B cell (primary cell): ENCODE measurements around the gene BLVRB. TPM values are rescaled to one million over a fixed set of nuclear protein-coding genes. Genes with fewer than 3 reads are reported as not detected.

Source experiments
- ATAC-seq: fragments of 200-7000 bp; cut with Tn5 transposase; one replicate; pipeline ENCODE4 v1.10.0; 2021; ENCODE audit warnings: low read depth, mild to moderate bottlenecking, moderate number of reproducible peaks, moderate library complexity
- CTCF ChIA-PET: fragments of 350-600 bp; sonication (Branson Sonifier 250); formaldehyde crosslinking; loops from one replicate; lab custom pipeline; 2021; ENCODE audit warnings: antibody characterized with exemption, inconsistent platforms; lab: Charles Lee
- POLR2A ChIA-PET: fragments of 350-600 bp; sonication (Branson Sonifier 250); formaldehyde crosslinking; loops from one replicate; lab custom pipeline; 2021; ENCODE audit warnings: antibody characterized with exemption; lab: Charles Lee
- DNase-seq: peaks from one replicate; pipeline ENCODE4 v3.0.0; 2013
- H2AFZ ChIP-seq: 2 replicates; pipeline ENCODE4 v1.6.1; 2012; ENCODE audit warnings: mild to moderate bottlenecking, low read depth, low read length; ENCODE audit not compliant: insufficient read depth, poor library complexity, severe bottlenecking
- H3K27ac ChIP-seq, 2 donors: 1 replicate in 1 of 2; 2 replicates in 1 of 2; pipeline ENCODE4 v1.5.1; 2012 to 2013; ENCODE audit warnings: low read length in 2 of 2, mild to moderate bottlenecking in 2 of 2, moderate library complexity in 1 of 2
- H3K27me3 ChIP-seq, 4 experiments: fragments of 200-600 bp in 1 of 4; sonication (generic) in 1 of 4; replicated peaks in 1 of 4; 1 replicate in 2 of 4; 2 replicates in 2 of 4; pipeline versions ENCODE4 v1.6.1 to v1.7.0; 2013 to 2016; ENCODE audit warnings: low read length in 3 of 4, mild to moderate bottlenecking in 2 of 4, mixed read lengths in 1 of 4, moderate library complexity in 1 of 4; ENCODE audit not compliant: insufficient read depth in 4 of 4, control insufficient read depth in 3 of 4; ENCODE audit errors: control extremely low read depth in 1 of 4
- H3K36me3 ChIP-seq, 2 experiments: replicated peaks in 1 of 2; 1 replicate in 1 of 2; 2 replicates in 1 of 2; pipeline versions ENCODE4 v1.6.1 to v1.7.1; 2013; ENCODE audit warnings: low read length in 1 of 2; ENCODE audit not compliant: insufficient read depth in 2 of 2, control insufficient read depth in 1 of 2; ENCODE audit errors: control extremely low read depth in 1 of 2, extremely low read depth in 1 of 2
- H3K4me1 ChIP-seq, 2 donors: fragments of 200-600 bp in 1 of 2; sonication (generic) in 1 of 2; 1 replicate in 1 of 2; 2 replicates in 1 of 2; pipeline versions ENCODE4 v1.5.1 to v1.6.1; 2013 to 2017; ENCODE audit warnings: low read length in 2 of 2; ENCODE audit not compliant: control insufficient read depth in 2 of 2, insufficient read depth in 2 of 2
- H3K4me2 ChIP-seq: replicated peaks from 2 replicates; pipeline ENCODE3; 2012; ENCODE audit warnings: mild to moderate bottlenecking, low read depth, low read length; ENCODE audit not compliant: poor library complexity, severe bottlenecking
- H3K4me3 ChIP-seq, 5 experiments: fragments of 200-600 bp in 1 of 5; sonication (generic) in 1 of 5; 1 replicate in 3 of 5; 2 replicates in 2 of 5; pipeline versions ENCODE4 v1.5.1 to v1.7.0; 2011 to 2016; ENCODE audit warnings: low read length in 4 of 5, mild to moderate bottlenecking in 4 of 5, low read depth in 2 of 5, control low read depth in 1 of 5, moderate library complexity in 1 of 5; ENCODE audit not compliant: insufficient read depth in 1 of 5; ENCODE audit errors: control extremely low read depth in 1 of 5, extremely low read depth in 1 of 5
- H3K79me2 ChIP-seq: fragments of 200-600 bp; sonication (generic); one replicate; pipeline ENCODE4 v1.6.0; 2016; ENCODE audit warnings: low read length; ENCODE audit not compliant: control insufficient read depth, insufficient read depth
- H3K9ac ChIP-seq: fragments of 200-600 bp; sonication (generic); 2 replicates; pipeline ENCODE4 v1.6.1; 2017; ENCODE audit warnings: mild to moderate bottlenecking, low read length, moderate library complexity
- H3K9me3 ChIP-seq, 3 donors: one replicate each; pipeline versions ENCODE4 v1.6.1 to v1.7.1; 2013; ENCODE audit warnings: low read length in 2 of 3; ENCODE audit not compliant: control insufficient read depth in 2 of 3, insufficient read depth in 1 of 3; ENCODE audit errors: control extremely low read depth in 1 of 3
- H4K20me1 ChIP-seq: 2 replicates; pipeline ENCODE4 v1.6.0; 2012; ENCODE audit warnings: mild to moderate bottlenecking, low read length; ENCODE audit not compliant: insufficient read depth, control insufficient read depth, poor library complexity, severe bottlenecking
- H3K27ac Mint-ChIP-seq: one replicate; pipeline ENCODE4 v1.8.0; 2021; ENCODE audit warnings: mixed read lengths
- H3K27me3 Mint-ChIP-seq: one replicate; pipeline ENCODE4 v1.8.0; 2021; ENCODE audit warnings: mixed read lengths
- H3K4me1 Mint-ChIP-seq: one replicate; pipeline ENCODE4 v1.8.0; 2021; ENCODE audit warnings: mixed read lengths
- H3K4me3 Mint-ChIP-seq: one replicate; pipeline ENCODE4 v1.8.0; 2021; ENCODE audit warnings: mixed read lengths
- H3K9me3 Mint-ChIP-seq: one replicate; pipeline ENCODE4 v1.8.0; 2022; ENCODE audit warnings: mixed read lengths; ENCODE audit not compliant: insufficient read depth
- EZH2 ChIP-seq: IDR thresholded peaks from 2 replicates; pipeline ENCODE4 v1.6.1; 2012; ENCODE audit warnings: borderline replicate concordance, low read depth, mild to moderate bottlenecking, moderate library complexity, low read length; ENCODE audit not compliant: insufficient read depth, poor library complexity, severe bottlenecking
- WGBS: methylation state at CpG from one replicate; pipeline ENCODE4 v1.1.5; 2013; ENCODE audit warnings: missing lambda C conversion rate; ENCODE audit not compliant: insufficient coverage; 5-methylcytosine and 5-hydroxymethylcytosine counted together
- intact Hi-C: fragments of 100-400 bp; cut with micrococcal nuclease; formaldehyde crosslinking; loops from one replicate; pipeline ENCODE4 v1.10.0; 2022
- polyA plus RNA-seq: library from polyadenylated mRNA; depleted of rRNA; stranded (reverse); fragments of >200 nt; gene quantifications from 2 replicates; pipeline ENCODE4 v1.2.3, GENCODE V29; 2012
- total RNA-seq, 2 donors: library from RNA; stranded (reverse); fragments of 120-200 nt in 1 of 2; gene quantifications; 1 replicate in 1 of 2; 2 replicates in 1 of 2; pipeline versions ENCODE4 v1.2.3 to v1.2.4, GENCODE V29; 2013 to 2022
- TF ChIP-seq, protein P1 (sequence below): fragments of 200-600 bp; IDR thresholded peaks from one replicate; pipeline ENCODE4 v1.8.0; 2022; ENCODE audit warnings: antibody characterized with exemption, mild to moderate bottlenecking

The BLVRB gene
- total and polyA plus RNA-seq, 2 donors (not counting 1 experiment from before 2014, with no cell fraction given), result 14.2 to 23.2 TPM

DNA sequence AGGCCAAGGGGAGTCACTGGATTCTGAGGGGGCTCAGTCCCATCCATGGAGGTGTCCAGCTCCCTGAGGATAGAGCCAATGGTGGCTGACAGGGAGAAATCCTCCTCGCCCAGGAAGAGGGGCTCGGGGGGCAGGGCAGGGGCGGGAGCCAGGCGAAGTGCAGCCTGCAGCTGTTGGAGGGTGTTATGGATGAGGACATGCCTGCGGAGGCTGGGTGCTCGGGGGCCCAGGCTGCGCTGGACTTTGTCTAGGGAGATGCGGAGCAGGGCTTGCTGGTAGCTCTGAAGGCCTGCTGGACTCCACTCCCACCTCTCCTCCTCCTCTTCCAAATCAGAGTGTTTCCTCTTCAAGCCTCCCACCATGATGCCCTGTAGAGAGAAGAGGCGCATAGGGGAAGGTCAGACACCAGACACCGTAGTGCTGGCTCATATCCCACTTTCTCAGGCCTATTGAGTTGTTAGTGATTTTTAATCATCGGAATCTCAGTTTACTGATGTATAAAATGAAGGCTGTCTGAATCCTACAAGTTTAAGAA lies 23.8 kb downstream of the BLVRB start:
- POLR2A ChIA-PET, result interaction anchor here (3.2 kb wide), 1 partner anchor 16 kb away, joined by 63 read pairs; the partner anchor contains the start of gene SERTAD1
- intact Hi-C loops, result loop anchor here (1.0 to 5.0 kb wide), 4 partner anchors 129 to 821 kb away; partner anchors contain the start of genes HNRNPUL1, MIA, RAB4B and SHKBP1
- Mint-ChIP-seq H3K27me3 (no peaks in the 10 kb centered on the region), H3K4me3 (peak overlapping the region; percentile 97), H3K9me3 (no peaks in the 10 kb centered on the region), H3K27ac (peak overlapping the region; percentile 95), H3K4me1 (peaks cover 28% of the 10 kb centered on the region)
- peak overlapping the region in 1 of 2 donors; percentile 67 for H3K27ac ChIP-seq
- no peak overlapping the region for H2AFZ ChIP-seq
- DNase-seq (no peak), ATAC-seq (no peak)
- H3K4me1 ChIP-seq, result peaks cover 12% of the 10 kb centered on the region in 2 donors
- H3K9me3 ChIP-seq, result no peaks in the 10 kb centered on the region
- H3K4me2 ChIP-seq, result peak overlapping the region; percentile 95
- H3K9ac ChIP-seq, result no peak overlapping the region
- 99% methylated on average over 6 of the region's 11 CpGs for WGBS
- peaks cover 46% of the 10 kb centered on the region for H3K79me2 ChIP-seq
- H3K4me3 ChIP-seq, result no peak overlapping the region
- peaks cover 2 to 16% of the 10 kb centered on the region in 2 experiments for H3K36me3 ChIP-seq
- H3K27me3 ChIP-seq, result no peaks in the 10 kb centered on the region
- TF ChIP-seq, protein P1, sequence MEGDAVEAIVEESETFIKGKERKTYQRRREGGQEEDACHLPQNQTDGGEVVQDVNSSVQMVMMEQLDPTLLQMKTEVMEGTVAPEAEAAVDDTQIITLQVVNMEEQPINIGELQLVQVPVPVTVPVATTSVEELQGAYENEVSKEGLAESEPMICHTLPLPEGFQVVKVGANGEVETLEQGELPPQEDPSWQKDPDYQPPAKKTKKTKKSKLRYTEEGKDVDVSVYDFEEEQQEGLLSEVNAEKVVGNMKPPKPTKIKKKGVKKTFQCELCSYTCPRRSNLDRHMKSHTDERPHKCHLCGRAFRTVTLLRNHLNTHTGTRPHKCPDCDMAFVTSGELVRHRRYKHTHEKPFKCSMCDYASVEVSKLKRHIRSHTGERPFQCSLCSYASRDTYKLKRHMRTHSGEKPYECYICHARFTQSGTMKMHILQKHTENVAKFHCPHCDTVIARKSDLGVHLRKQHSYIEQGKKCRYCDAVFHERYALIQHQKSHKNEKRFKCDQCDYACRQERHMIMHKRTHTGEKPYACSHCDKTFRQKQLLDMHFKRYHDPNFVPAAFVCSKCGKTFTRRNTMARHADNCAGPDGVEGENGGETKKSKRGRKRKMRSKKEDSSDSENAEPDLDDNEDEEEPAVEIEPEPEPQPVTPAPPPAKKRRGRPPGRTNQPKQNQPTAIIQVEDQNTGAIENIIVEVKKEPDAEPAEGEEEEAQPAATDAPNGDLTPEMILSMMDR, result no peak
- no peak for TF ChIP-seq EZH2
- peaks cover 23% of the 10 kb centered on the region for H4K20me1 ChIP-seq
- CTCF ChIA-PET, result interaction anchor here (0.8 to 1.7 kb wide), 2 partner anchors 21 to 137 kb away, joined by 3 to 4 read pairs; no protein-coding TSS in a partner anchor

DNA sequence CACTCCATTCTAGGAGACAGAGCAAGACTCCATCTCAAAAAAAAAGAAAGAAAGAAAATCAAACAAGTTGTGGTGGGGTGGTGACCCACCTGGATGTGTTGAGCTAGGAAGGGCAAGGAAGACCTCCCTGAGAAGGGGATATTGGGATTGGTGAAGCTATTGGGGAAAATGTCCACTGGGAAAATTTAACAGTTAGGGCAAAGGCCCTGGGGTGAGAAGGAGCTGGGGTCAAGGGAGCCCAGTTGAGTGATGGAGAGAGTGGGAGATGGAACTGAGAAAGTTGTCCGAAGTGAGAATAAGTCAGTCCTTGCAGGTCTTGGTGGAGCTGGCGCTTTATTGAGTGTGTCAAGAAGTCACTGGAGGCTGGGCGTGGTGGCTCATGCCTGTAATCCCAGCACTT lies 27.3 kb downstream of the BLVRB start:
- H3K4me3 Mint-ChIP-seq, result no peak overlapping the region
- Histone ChIP-seq H3K4me3 (no peak overlapping the region), H3K27me3 (no peaks in the 10 kb centered on the region), H3K79me2 (peaks cover 37% of the 10 kb centered on the region), H3K9me3 (no peaks in the 10 kb centered on the region), H2AFZ (no peak overlapping the region), H3K4me2 (no peak overlapping the region), H3K27ac (no peak overlapping the region), H3K9ac (no peak overlapping the region), H3K4me1 (peaks cover 26 to 35% of the 10 kb centered on the region in 2 donors), H4K20me1 (peaks cover 23% of the 10 kb centered on the region), H3K36me3 (peaks cover 2 to 16% of the 10 kb centered on the region in 2 experiments)
- DNase-seq (no peak), ATAC-seq (no peak)
- ChIA-PET CTCF (interaction anchor here (1.2 to 2.6 kb wide), 4 partner anchors 9 to 18 kb away, joined by 3 to 11 read pairs (median 5); partner anchors contain the start of gene SERTAD1), POLR2A (no interaction called here)
- WGBS, result 100% methylated on average over 2 of the region's 3 CpGs
- peak overlapping the region; percentile 15 for H3K27ac Mint-ChIP-seq
- no peaks in the 10 kb centered on the region for H3K27me3 Mint-ChIP-seq
- TF ChIP-seq, protein P1, result no peak
- no peak for TF ChIP-seq EZH2
- H3K9me3 Mint-ChIP-seq, result no peaks in the 10 kb centered on the region
- peaks cover 45% of the 10 kb centered on the region for H3K4me1 Mint-ChIP-seq
- intact Hi-C loops, result no loop called here
